PFSK-1 (cell line): ENCODE results near the gene SDF4.

Experiments
- FOXP2 ChIP-seq: optimal IDR thresholded peaks from 2 replicates; pipeline ENCODE3; 2011; ENCODE audit warnings: borderline replicate concordance, control low read depth, inconsistent platforms; ENCODE audit not compliant: insufficient read depth; ENCODE audit errors: extremely low read length, extremely low read depth
- POLR2AphosphoS5 ChIP-seq: IDR thresholded peaks from 2 replicates; pipeline ENCODE4 v1.6.1; 2012; ENCODE audit warnings: low read depth, mild to moderate bottlenecking, control low read depth, low read length, moderate library complexity
- REST ChIP-seq, 2 experiments: IDR thresholded peaks; 2 replicates each; pipeline versions ENCODE4 v1.6.1 to v1.8.0; 2011 to 2012; ENCODE audit warnings: low read depth in 2 of 2, low read length in 2 of 2, control low read depth in 1 of 2, inconsistent platforms in 1 of 2, mild to moderate bottlenecking in 1 of 2, moderate library complexity in 1 of 2; ENCODE audit not compliant: insufficient read depth in 1 of 2
- SIN3A ChIP-seq: IDR thresholded peaks from 2 replicates; pipeline ENCODE4 v1.6.1; 2012; ENCODE audit warnings: mild to moderate bottlenecking, low read length, moderate library complexity, borderline replicate concordance; ENCODE audit not compliant: insufficient read depth
- TAF1 ChIP-seq: IDR thresholded peaks from 2 replicates; pipeline ENCODE4 v1.6.1; 2012; ENCODE audit warnings: low read length, control low read depth, borderline replicate concordance; ENCODE audit not compliant: insufficient read depth

The SDF4 gene

DNA sequence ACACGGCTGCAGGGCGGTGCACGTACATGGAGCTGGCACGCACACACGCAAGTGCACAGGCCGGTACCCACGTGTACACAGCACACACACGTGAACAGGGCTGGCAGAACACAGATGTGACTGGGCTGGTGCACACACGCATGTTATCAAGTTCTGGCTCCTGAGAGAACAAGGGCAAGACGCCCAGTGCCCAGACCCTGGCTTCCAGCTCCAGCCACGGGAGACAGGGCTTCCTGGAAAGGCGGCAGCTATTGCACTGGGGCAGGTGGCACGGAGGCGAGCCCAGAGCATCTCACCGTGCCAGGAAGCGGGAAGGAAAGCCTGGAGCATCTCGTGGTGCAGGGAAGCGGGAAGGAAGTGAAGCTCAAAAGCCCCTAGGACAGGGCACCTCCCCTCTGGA, 5.9 kb downstream of the SDF4 start:
- TF ChIP-seq FOXP2 = no peak
- TF ChIP-seq POLR2AphosphoS5 = no peak
- TF ChIP-seq TAF1 = no peak
- no peak for TF ChIP-seq REST (IDR thresholded peaks at IDR 0.05; ENCODE audit: insufficient read depth in 1 of 2, low read depth in 2 of 2, low read length in 2 of 2)
- TF ChIP-seq SIN3A = no peak

GRCh38 chr1:1225238-1225845, 6.5 kb downstream of the SDF4 start:
- TF ChIP-seq REST (IDR thresholded peaks at IDR 0.05; ENCODE audit: insufficient read depth in 1 of 2, low read depth in 2 of 2, low read length in 2 of 2) = no peak
- TF ChIP-seq FOXP2 = no peak
- no peak for TF ChIP-seq SIN3A
- no peak for TF ChIP-seq POLR2AphosphoS5
- TF ChIP-seq TAF1 = no peak

DNA sequence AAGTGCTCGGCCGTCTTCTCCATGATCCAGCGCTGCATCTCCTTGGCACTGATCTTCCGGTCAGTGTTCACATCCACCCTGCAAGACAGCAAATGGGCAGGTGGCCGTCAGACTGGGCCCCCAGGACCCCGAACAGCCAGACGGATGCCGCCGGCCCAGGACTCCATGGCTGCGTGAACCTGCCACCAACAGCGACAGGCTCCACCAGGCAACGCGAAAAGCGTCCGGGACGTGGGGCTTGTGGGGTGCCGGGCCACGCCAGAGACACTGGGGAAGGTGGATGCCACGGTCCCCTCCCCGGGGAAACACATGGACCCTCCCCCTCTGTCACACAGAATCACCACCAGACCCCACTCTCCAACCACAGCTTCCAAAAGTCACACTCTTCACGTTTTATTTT, 7.9 kb downstream of the SDF4 start:
- TF ChIP-seq SIN3A (no peak), TAF1 (no peak), POLR2AphosphoS5 (no peak), REST (IDR thresholded peaks at IDR 0.05; ENCODE audit: insufficient read depth in 1 of 2, low read depth in 2 of 2, low read length in 2 of 2) (no peak)

DNA sequence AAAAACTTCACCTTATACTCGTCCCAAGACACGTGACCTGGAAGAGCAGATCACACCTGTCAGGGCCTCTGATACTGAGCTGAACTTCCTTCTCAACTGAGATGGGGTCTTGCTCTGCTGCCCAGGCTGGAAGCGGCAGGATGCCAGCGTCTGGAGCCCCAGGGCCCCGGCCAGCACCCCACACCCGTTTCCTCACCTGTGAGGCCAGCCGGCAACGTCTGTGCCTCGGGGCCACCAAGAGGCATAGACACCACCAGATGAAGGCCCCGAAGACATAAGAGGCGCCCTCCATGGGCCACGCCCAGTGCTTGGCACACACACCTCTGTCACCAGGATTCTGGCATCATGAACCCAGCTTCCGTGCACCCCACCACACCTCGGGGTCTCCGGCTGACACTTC, 8.5 kb downstream of the SDF4 start:
- TF ChIP-seq REST (IDR thresholded peaks at IDR 0.05; ENCODE audit: insufficient read depth in 1 of 2, low read depth in 2 of 2, low read length in 2 of 2) = no peak
- no peak for TF ChIP-seq TAF1
- no peak for TF ChIP-seq POLR2AphosphoS5
- no peak for TF ChIP-seq SIN3A
- no peak for TF ChIP-seq FOXP2
